K562 (cell line): ENCODE results near the gene CTAGE8.
"Not testable (repeated sequence)": the region's sequence is repeated elsewhere in the genome, so short reads cannot be mapped to it uniquely, and the experiment has no call there.

Source experiments
- CTCF ChIP-seq, 3 experiments: IDR thresholded peaks in 2 of 3; conservative IDR thresholded peaks in 1 of 3; 2 replicates each; pipeline ENCODE4 v1.5.1; 2011 to 2012; ENCODE audit warnings: low read length in 3 of 3, mild to moderate bottlenecking in 3 of 3, control low read depth in 2 of 3, improper control_type of control experiment in 1 of 3, inconsistent platforms in 1 of 3, low read depth in 1 of 3, mixed read lengths in 1 of 3, moderate library complexity in 1 of 3; ENCODE audit not compliant: insufficient read depth in 2 of 3
- DNMT1 ChIP-seq: fragments of 450-650 bp; IDR thresholded peaks from 2 replicates; pipeline ENCODE4 v1.6.1; 2016; ENCODE audit warnings: antibody characterized with exemption, mild to moderate bottlenecking
- FOS ChIP-seq: IDR thresholded peaks from 3 replicates; pipeline ENCODE4 v1.6.1; 2011; ENCODE audit not compliant: insufficient read length; ENCODE audit errors: extremely low read depth
- KDM5B ChIP-seq: fragments of 200-600 bp; sonication (generic); IDR thresholded peaks from 2 replicates; pipeline ENCODE4 v1.6.1; 2012; ENCODE audit warnings: low read depth, mild to moderate bottlenecking, moderate library complexity, low read length, control low read depth, inconsistent platforms; ENCODE audit not compliant: insufficient replicate concordance
- KLF6 ChIP-seq: fragments of 250-450 bp; sonication (Bioruptor Pico); IDR thresholded peaks from 2 replicates; pipeline ENCODE4 v1.4.0; 2020; ENCODE audit warnings: mild to moderate bottlenecking, moderate library complexity, borderline replicate concordance
- MXD1 ChIP-seq: fragments of 250-450 bp; sonication (Bioruptor Pico); IDR thresholded peaks from 2 replicates; pipeline ENCODE4 v1.8.0; 2021; ENCODE audit warnings: borderline replicate concordance, mild to moderate bottlenecking, moderate library complexity; ENCODE audit not compliant: poor library complexity, severe bottlenecking
- POLR2A ChIP-seq: fragments of 450-650 bp; conservative IDR thresholded peaks from 2 replicates; pipeline ENCODE4 v1.6.1; 2016
- RFX1 ChIP-seq: fragments of 450-650 bp; IDR thresholded peaks from 2 replicates; pipeline ENCODE4 v1.6.1; 2016; ENCODE audit warnings: mild to moderate bottlenecking, moderate library complexity
- TAL1 ChIP-seq: fragments of 450-650 bp; IDR thresholded peaks from 2 replicates; pipeline ENCODE4 v1.6.1; 2016; ENCODE audit warnings: mild to moderate bottlenecking
- TBL1XR1 ChIP-seq, 2 experiments: IDR thresholded peaks; 2 replicates each; pipeline ENCODE4 v1.6.1; 2012; ENCODE audit warnings: improper control_type of control experiment in 2 of 2, low read length in 2 of 2, mild to moderate bottlenecking in 1 of 2
- TF ChIP-seq, protein P1 (sequence below), 2 experiments: fragments of 450-650 bp in 1 of 2; sonication (generic) in 1 of 2; formaldehyde crosslinking; conservative IDR thresholded peaks; 2 replicates each; pipeline versions ENCODE4 v1.4.0 to v1.8.1; 2020 to 2022; ENCODE audit warnings: mild to moderate bottlenecking in 1 of 2, missing genetic modification reagents in 1 of 2

DNA sequence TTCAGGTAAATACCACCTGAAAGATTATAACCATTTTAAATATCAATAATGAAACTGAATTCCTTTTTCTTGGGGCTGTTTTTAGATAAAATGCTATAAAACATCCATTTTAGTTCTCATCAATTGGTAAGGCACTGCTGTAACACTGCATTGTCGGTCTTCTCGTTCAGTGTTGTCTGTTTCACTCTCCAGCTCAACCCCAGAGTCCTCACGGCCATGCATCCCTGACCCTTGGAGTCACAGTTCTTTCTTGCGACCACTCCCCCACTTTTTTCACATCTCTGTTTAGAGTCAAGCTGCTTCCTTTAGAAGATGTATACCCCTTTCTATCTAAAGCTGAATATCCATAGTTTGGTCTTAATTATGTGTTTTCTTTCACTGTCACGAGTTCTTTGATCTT is 22.1 kb downstream of the CTAGE8 start:
- TF ChIP-seq, protein P1, sequence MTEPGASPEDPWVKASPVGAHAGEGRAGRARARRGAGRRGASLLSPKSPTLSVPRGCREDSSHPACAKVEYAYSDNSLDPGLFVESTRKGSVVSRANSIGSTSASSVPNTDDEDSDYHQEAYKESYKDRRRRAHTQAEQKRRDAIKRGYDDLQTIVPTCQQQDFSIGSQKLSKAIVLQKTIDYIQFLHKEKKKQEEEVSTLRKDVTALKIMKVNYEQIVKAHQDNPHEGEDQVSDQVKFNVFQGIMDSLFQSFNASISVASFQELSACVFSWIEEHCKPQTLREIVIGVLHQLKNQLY (CRISPR knock-in tag; conservative IDR thresholded peaks at IDR 0.05) = not testable (repeated sequence)
- TF ChIP-seq KLF6; KDM5B; TAL1; POLR2A; RFX1; CTCF (IDR thresholded peaks at IDR 0.05 in 2 of 3, conservative IDR thresholded peaks at IDR 0.05 in 1 of 3; ENCODE audit: insufficient read depth in 2 of 3, low read depth in 1 of 3, low read length in 3 of 3); TBL1XR1 (IDR thresholded peaks at IDR 0.05; ENCODE audit: low read length in 2 of 2); DNMT1; FOS; MXD1 (CRISPR knock-in tag): not testable (repeated sequence)
